ENCODE measurements around the gene MAP2K7.

MAP2K7 gene

GRCh38 chr19:7857727-7858108 is 46.0 kb upstream of the MAP2K7 start:
- TF ChIP-seq TCF12 (IDR thresholded peaks at IDR 0.05; ENCODE audit: low read depth) (no peak), REST (IDR thresholded peaks at IDR 0.05; ENCODE audit: low read depth) (no peak)

- no peak for TF ChIP-seq FOXM1 (IDR thresholded peaks at IDR 0.05; ENCODE audit: borderline replicate concordance, low read depth)
These were observed 45.4 kb upstream of the MAP2K7 start for GRCh38 chr19:7858109-7858770.

GRCh38 chr19:7859831-7860713 is 43.6 kb upstream of the MAP2K7 start:
- no peak for TF ChIP-seq USF1 (IDR thresholded peaks at IDR 0.05)
- no peak for TF ChIP-seq FOXM1 (IDR thresholded peaks at IDR 0.05; ENCODE audit: borderline replicate concordance, low read depth)
- TF ChIP-seq CREB1 (IDR thresholded peaks at IDR 0.05; ENCODE audit: low read depth) = no peak
- no peak for TF ChIP-seq TCF12 (IDR thresholded peaks at IDR 0.05; ENCODE audit: low read depth)
- no peak for TF ChIP-seq TAF1 (IDR thresholded peaks at IDR 0.05; ENCODE audit: low read depth)
- no peak for TF ChIP-seq EGR1 (IDR thresholded peaks at IDR 0.05)
- no peak for TF ChIP-seq TEAD4 (IDR thresholded peaks at IDR 0.05)
- TF ChIP-seq YY1 (IDR thresholded peaks at IDR 0.05; ENCODE audit: low read depth) = no peak
- TF ChIP-seq REST (IDR thresholded peaks at IDR 0.05; ENCODE audit: low read depth) = no peak
- TF ChIP-seq ZBTB7A (IDR thresholded peaks at IDR 0.05; ENCODE audit: low read depth) = no peak
- no peak for TF ChIP-seq CEBPB (IDR thresholded peaks at IDR 0.05)
- TF ChIP-seq EP300 (IDR thresholded peaks at IDR 0.05; ENCODE audit: borderline replicate concordance) = no peak
- TF ChIP-seq MAX (IDR thresholded peaks at IDR 0.05) = no peak
- TF ChIP-seq NFIC (IDR thresholded peaks at IDR 0.05) = no peak
- no peak for TF ChIP-seq RAD21 (IDR thresholded peaks at IDR 0.05; ENCODE audit: low read depth)

GRCh38 chr19:7860714-7861618 is 42.7 kb upstream of the MAP2K7 start:
- TF ChIP-seq CREB1 (IDR thresholded peaks at IDR 0.05; ENCODE audit: low read depth) = no peak
- TF ChIP-seq EGR1 (IDR thresholded peaks at IDR 0.05) = no peak
- TF ChIP-seq EP300 (IDR thresholded peaks at IDR 0.05; ENCODE audit: borderline replicate concordance) = no peak
- no peak for TF ChIP-seq USF1 (IDR thresholded peaks at IDR 0.05)
- TF ChIP-seq TAF1 (IDR thresholded peaks at IDR 0.05; ENCODE audit: low read depth) = no peak
- no peak for TF ChIP-seq FOXM1 (IDR thresholded peaks at IDR 0.05; ENCODE audit: borderline replicate concordance, low read depth)
- no peak for TF ChIP-seq ZBTB7A (IDR thresholded peaks at IDR 0.05; ENCODE audit: low read depth)
- no peak for TF ChIP-seq TCF12 (IDR thresholded peaks at IDR 0.05; ENCODE audit: low read depth)
- TF ChIP-seq TEAD4 (IDR thresholded peaks at IDR 0.05) = no peak
- no peak for TF ChIP-seq NFIC (IDR thresholded peaks at IDR 0.05)
- TF ChIP-seq YY1 (IDR thresholded peaks at IDR 0.05; ENCODE audit: low read depth) = no peak
- TF ChIP-seq REST (IDR thresholded peaks at IDR 0.05; ENCODE audit: low read depth) = no peak
- no peak for TF ChIP-seq CEBPB (IDR thresholded peaks at IDR 0.05)
- TF ChIP-seq MAX (IDR thresholded peaks at IDR 0.05) = no peak
- no peak for TF ChIP-seq RAD21 (IDR thresholded peaks at IDR 0.05; ENCODE audit: low read depth)

All from Ishikawa (cell line).